Measurements from ENCODE around the gene DNAH14.

The DNAH14 gene

DNA sequence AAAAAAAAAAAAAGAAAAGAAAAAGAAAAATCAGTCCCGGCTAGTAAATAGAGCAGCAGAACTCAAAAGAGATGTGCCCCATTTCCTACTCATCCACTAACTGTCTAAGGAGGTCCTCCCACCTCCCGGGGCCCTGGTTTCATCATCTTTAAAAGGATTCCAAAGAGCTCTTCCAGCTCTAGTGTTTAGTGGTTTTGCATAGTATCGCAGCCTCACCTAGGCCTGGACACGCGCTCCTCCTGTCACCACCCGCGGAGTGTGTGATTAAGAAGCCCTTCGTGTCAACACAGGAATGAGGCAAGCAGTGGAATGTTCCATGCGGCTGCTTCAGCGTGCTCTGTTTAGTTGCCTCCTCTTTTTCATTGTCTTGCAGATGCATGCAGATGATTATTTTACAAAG, 449.4 kb downstream of the DNAH14 start:
- TF ChIP-seq TEAD4 (IDR thresholded peaks at IDR 0.05), result no peak
- no peak for TF ChIP-seq FOXM1 (IDR thresholded peaks at IDR 0.05; ENCODE audit: borderline replicate concordance, low read depth)
- TF ChIP-seq MAX (IDR thresholded peaks at IDR 0.05), result peak; percentile 69
- no peak for TF ChIP-seq NFIC (IDR thresholded peaks at IDR 0.05)
- TF ChIP-seq CEBPB (IDR thresholded peaks at IDR 0.05), result peak; percentile 20; the same call in 1 of the 2 replicates
- no peak for TF ChIP-seq YY1 (IDR thresholded peaks at IDR 0.05; ENCODE audit: low read depth)

DNA sequence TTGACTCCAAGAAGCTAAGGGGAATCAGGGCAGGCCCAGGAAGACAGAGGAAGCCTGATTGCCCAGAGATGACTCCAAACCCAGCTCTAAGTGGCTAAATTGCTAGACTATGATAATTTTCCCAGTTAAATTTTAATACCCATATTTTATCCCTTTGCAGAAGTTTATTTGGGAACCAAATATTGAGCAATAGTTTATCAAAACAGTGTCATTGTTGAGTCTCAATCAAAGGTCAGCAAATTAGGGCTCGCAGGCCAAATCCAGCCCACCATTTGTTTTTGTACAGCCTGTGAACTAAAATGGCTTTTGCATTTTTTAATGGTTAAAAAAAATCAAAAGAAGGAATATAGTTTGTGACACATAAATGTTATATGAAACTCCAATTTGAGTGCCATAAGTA, 451.2 kb downstream of the DNAH14 start:
- TF ChIP-seq NFIC (IDR thresholded peaks at IDR 0.05), result no peak
- no peak for TF ChIP-seq USF1 (IDR thresholded peaks at IDR 0.05)
- TF ChIP-seq ZBTB7A (IDR thresholded peaks at IDR 0.05; ENCODE audit: low read depth), result no peak
- no peak for TF ChIP-seq CREB1 (IDR thresholded peaks at IDR 0.05; ENCODE audit: low read depth)
- no peak for TF ChIP-seq TCF12 (IDR thresholded peaks at IDR 0.05; ENCODE audit: low read depth)
- TF ChIP-seq EP300 (IDR thresholded peaks at IDR 0.05; ENCODE audit: borderline replicate concordance), result no peak
- TF ChIP-seq RAD21 (IDR thresholded peaks at IDR 0.05; ENCODE audit: low read depth), result no peak
- TF ChIP-seq YY1 (IDR thresholded peaks at IDR 0.05; ENCODE audit: low read depth), result no peak
- TF ChIP-seq FOXM1 (IDR thresholded peaks at IDR 0.05; ENCODE audit: borderline replicate concordance, low read depth), result no peak
- TF ChIP-seq TEAD4 (IDR thresholded peaks at IDR 0.05), result no peak
- TF ChIP-seq EGR1 (IDR thresholded peaks at IDR 0.05), result no peak
- no peak for TF ChIP-seq MAX (IDR thresholded peaks at IDR 0.05)
- no peak for TF ChIP-seq TAF1 (IDR thresholded peaks at IDR 0.05; ENCODE audit: low read depth)
- TF ChIP-seq REST (IDR thresholded peaks at IDR 0.05; ENCODE audit: low read depth), result no peak
- TF ChIP-seq CEBPB (IDR thresholded peaks at IDR 0.05), result no peak

GRCh38 chr1:225388372-225388771, 458.9 kb downstream of the DNAH14 start:
- TF ChIP-seq TAF1 (IDR thresholded peaks at IDR 0.05; ENCODE audit: low read depth), result no peak
- TF ChIP-seq TEAD4 (IDR thresholded peaks at IDR 0.05), result no peak
- no peak for TF ChIP-seq USF1 (IDR thresholded peaks at IDR 0.05)
- no peak for TF ChIP-seq EGR1 (IDR thresholded peaks at IDR 0.05)
- TF ChIP-seq ZBTB7A (IDR thresholded peaks at IDR 0.05; ENCODE audit: low read depth), result no peak
- no peak for TF ChIP-seq FOXM1 (IDR thresholded peaks at IDR 0.05; ENCODE audit: borderline replicate concordance, low read depth)
- TF ChIP-seq REST (IDR thresholded peaks at IDR 0.05; ENCODE audit: low read depth), result no peak
- TF ChIP-seq TCF12 (IDR thresholded peaks at IDR 0.05; ENCODE audit: low read depth), result no peak
- no peak for TF ChIP-seq CREB1 (IDR thresholded peaks at IDR 0.05; ENCODE audit: low read depth)
- no peak for TF ChIP-seq YY1 (IDR thresholded peaks at IDR 0.05; ENCODE audit: low read depth)
- no peak for TF ChIP-seq RAD21 (IDR thresholded peaks at IDR 0.05; ENCODE audit: low read depth)
- TF ChIP-seq MAX (IDR thresholded peaks at IDR 0.05), result no peak
- TF ChIP-seq NFIC (IDR thresholded peaks at IDR 0.05), result no peak
- TF ChIP-seq CEBPB (IDR thresholded peaks at IDR 0.05), result no peak
- TF ChIP-seq EP300 (IDR thresholded peaks at IDR 0.05; ENCODE audit: borderline replicate concordance), result no peak

- TF ChIP-seq EGR1 (IDR thresholded peaks at IDR 0.05) (no peak), YY1 (IDR thresholded peaks at IDR 0.05; ENCODE audit: low read depth) (no peak), CEBPB (IDR thresholded peaks at IDR 0.05) (no peak), EP300 (IDR thresholded peaks at IDR 0.05; ENCODE audit: borderline replicate concordance) (no peak), REST (IDR thresholded peaks at IDR 0.05; ENCODE audit: low read depth) (no peak)
Observed at GRCh38 chr1:225389843-225390242, 460.4 kb downstream of the DNAH14 start.

All from Ishikawa (cell line).